ENCODE measurements around the gene NAALADL2. TPM values are rescaled to one million over a fixed set of nuclear protein-coding genes. Genes with fewer than 3 reads are reported as not detected.
"Not testable (repeated sequence)": the region's sequence is repeated elsewhere in the genome, so short reads cannot be mapped to it uniquely, and the experiment has no call there.

Gene NAALADL2
- total and polyA plus RNA-seq, 4 donors = 0.28 to 4.6 (median 3.1) TPM

DNA sequence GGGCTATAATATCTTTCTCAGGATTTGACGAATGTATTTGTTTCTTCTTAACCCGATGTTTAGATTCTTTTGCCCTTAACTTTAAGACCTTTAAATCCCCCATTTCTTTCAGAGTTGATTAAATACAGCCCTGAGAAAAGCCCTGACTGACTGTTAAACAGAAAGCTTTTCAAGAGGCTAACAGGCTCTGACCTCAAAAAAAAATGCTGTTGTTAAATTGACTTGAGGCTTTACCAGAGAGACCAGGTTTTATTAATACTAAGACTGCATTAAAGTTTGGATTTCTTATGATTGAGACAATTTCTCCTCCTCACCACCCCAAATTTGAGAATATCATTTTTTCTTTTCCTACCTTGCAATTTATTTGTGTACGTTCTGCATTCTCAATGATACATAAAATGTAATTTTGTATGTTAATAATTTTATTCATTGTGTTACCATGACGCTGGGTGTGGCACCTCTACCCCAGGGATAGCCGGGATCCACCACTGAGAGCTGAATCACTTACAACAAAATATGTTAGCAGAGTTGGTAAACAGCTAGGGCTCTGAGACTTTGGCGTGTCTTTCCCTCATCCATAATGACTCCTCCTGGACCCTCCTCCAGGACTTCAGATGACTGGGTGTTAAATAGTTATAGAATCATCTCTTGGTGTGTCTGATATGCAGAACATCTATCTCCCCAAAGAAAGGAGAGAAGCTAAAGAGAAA lies 753.5 kb downstream of the NAALADL2 start:
- Histone ChIP-seq H3K4me1 (ENCODE audit: control insufficient read depth in 4 of 4, insufficient read depth in 4 of 4, low read length in 3 of 4) (no peaks in the 10 kb centered on the region), H3K4me3 (ENCODE audit: low read depth in 1 of 3, low read length in 3 of 3) (no peak overlapping the region), H3K27me3 (ENCODE audit: control insufficient read depth in 4 of 4, insufficient read depth in 4 of 4, low read length in 3 of 4) (no peaks in the 10 kb centered on the region), H3K36me3 (ENCODE audit: control insufficient read depth in 4 of 4, insufficient read depth in 3 of 4, low read depth in 1 of 4, low read length in 3 of 4) (no peaks in the 10 kb centered on the region), H3K9ac (ENCODE audit: low read depth in 1 of 2, low read length in 2 of 2) (no peak overlapping the region), H3K9me3 (ENCODE audit: control insufficient read depth in 4 of 4, low read length in 3 of 4) (no peaks in the 10 kb centered on the region), H3K27ac (ENCODE audit: low read depth in 1 of 2, low read length in 2 of 2) (no peak overlapping the region)
- no peak for DNase-seq (ENCODE audit: low spot score)
- WGBS = 90% methylated on average over 6 of the region's 6 CpGs
- no peak for TF ChIP-seq HNF4G (IDR thresholded peaks at IDR 0.05)
- no peak for TF ChIP-seq SP1 (IDR thresholded peaks at IDR 0.05)
- no peak for TF ChIP-seq EGR1 (IDR thresholded peaks at IDR 0.05; ENCODE audit: low read depth in 2 of 2)
- no peak for TF ChIP-seq RXRA (IDR thresholded peaks at IDR 0.05)
- TF ChIP-seq HNF4A (conservative IDR thresholded peaks at IDR 0.05) = no peak
- TF ChIP-seq YY1 (IDR thresholded peaks at IDR 0.05) = no peak
- no peak for TF ChIP-seq GABPA (IDR thresholded peaks at IDR 0.05 in 1 of 2, conservative IDR thresholded peaks at IDR 0.05 in 1 of 2)
- no peak for TF ChIP-seq RAD21 (IDR thresholded peaks at IDR 0.05)
- TF ChIP-seq, protein P1, sequence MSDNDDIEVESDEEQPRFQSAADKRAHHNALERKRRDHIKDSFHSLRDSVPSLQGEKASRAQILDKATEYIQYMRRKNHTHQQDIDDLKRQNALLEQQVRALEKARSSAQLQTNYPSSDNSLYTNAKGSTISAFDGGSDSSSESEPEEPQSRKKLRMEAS (IDR thresholded peaks at IDR 0.05) = no peak
- TF ChIP-seq, protein P2, sequence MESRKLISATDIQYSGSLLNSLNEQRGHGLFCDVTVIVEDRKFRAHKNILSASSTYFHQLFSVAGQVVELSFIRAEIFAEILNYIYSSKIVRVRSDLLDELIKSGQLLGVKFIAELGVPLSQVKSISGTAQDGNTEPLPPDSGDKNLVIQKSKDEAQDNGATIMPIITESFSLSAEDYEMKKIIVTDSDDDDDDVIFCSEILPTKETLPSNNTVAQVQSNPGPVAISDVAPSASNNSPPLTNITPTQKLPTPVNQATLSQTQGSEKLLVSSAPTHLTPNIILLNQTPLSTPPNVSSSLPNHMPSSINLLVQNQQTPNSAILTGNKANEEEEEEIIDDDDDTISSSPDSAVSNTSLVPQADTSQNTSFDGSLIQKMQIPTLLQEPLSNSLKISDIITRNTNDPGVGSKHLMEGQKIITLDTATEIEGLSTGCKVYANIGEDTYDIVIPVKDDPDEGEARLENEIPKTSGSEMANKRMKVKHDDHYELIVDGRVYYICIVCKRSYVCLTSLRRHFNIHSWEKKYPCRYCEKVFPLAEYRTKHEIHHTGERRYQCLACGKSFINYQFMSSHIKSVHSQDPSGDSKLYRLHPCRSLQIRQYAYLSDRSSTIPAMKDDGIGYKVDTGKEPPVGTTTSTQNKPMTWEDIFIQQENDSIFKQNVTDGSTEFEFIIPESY (IDR thresholded peaks at IDR 0.05) = no peak
- TF ChIP-seq, protein P3, sequence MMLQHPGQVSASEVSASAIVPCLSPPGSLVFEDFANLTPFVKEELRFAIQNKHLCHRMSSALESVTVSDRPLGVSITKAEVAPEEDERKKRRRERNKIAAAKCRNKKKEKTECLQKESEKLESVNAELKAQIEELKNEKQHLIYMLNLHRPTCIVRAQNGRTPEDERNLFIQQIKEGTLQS (IDR thresholded peaks at IDR 0.05) = no peak
- no peak for TF ChIP-seq FOXA2 (IDR thresholded peaks at IDR 0.05)
- TF ChIP-seq, protein P4, sequence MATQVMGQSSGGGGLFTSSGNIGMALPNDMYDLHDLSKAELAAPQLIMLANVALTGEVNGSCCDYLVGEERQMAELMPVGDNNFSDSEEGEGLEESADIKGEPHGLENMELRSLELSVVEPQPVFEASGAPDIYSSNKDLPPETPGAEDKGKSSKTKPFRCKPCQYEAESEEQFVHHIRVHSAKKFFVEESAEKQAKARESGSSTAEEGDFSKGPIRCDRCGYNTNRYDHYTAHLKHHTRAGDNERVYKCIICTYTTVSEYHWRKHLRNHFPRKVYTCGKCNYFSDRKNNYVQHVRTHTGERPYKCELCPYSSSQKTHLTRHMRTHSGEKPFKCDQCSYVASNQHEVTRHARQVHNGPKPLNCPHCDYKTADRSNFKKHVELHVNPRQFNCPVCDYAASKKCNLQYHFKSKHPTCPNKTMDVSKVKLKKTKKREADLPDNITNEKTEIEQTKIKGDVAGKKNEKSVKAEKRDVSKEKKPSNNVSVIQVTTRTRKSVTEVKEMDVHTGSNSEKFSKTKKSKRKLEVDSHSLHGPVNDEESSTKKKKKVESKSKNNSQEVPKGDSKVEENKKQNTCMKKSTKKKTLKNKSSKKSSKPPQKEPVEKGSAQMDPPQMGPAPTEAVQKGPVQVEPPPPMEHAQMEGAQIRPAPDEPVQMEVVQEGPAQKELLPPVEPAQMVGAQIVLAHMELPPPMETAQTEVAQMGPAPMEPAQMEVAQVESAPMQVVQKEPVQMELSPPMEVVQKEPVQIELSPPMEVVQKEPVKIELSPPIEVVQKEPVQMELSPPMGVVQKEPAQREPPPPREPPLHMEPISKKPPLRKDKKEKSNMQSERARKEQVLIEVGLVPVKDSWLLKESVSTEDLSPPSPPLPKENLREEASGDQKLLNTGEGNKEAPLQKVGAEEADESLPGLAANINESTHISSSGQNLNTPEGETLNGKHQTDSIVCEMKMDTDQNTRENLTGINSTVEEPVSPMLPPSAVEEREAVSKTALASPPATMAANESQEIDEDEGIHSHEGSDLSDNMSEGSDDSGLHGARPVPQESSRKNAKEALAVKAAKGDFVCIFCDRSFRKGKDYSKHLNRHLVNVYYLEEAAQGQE (IDR thresholded peaks at IDR 0.05) = no peak
- TF ChIP-seq, protein P5, sequence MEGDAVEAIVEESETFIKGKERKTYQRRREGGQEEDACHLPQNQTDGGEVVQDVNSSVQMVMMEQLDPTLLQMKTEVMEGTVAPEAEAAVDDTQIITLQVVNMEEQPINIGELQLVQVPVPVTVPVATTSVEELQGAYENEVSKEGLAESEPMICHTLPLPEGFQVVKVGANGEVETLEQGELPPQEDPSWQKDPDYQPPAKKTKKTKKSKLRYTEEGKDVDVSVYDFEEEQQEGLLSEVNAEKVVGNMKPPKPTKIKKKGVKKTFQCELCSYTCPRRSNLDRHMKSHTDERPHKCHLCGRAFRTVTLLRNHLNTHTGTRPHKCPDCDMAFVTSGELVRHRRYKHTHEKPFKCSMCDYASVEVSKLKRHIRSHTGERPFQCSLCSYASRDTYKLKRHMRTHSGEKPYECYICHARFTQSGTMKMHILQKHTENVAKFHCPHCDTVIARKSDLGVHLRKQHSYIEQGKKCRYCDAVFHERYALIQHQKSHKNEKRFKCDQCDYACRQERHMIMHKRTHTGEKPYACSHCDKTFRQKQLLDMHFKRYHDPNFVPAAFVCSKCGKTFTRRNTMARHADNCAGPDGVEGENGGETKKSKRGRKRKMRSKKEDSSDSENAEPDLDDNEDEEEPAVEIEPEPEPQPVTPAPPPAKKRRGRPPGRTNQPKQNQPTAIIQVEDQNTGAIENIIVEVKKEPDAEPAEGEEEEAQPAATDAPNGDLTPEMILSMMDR (IDR thresholded peaks at IDR 0.05; ENCODE audit: low read depth, low read length, missing input control) = no peak
- TF ChIP-seq TAF1 (conservative IDR thresholded peaks at IDR 0.05) = no peak
- TF ChIP-seq JUND (IDR thresholded peaks at IDR 0.05) = no peak

DNA sequence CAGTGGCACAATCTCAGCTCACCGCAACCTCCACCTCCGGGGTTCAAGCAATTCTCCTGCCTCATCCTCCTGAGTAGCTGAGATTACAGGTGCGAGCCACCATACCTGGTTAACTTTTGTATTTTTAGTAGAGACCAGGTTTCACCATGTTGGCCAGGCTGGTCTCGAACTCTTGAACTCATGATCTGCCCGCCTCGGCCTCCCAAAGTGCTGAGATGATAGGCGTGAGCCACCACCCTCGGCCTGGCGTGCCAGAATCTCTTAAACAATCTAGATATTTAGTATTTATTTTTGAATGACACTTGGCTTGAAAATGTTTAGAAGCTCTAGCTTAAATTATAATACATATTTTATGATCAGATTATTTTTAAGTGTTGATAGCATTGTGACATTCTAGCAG lies 755.0 kb downstream of the NAALADL2 start:
- not testable (repeated sequence) for H3K36me3 ChIP-seq (ENCODE audit: control insufficient read depth in 4 of 4, insufficient read depth in 3 of 4, low read depth in 1 of 4, low read length in 3 of 4); DNase-seq (ENCODE audit: low spot score); H3K27ac ChIP-seq (ENCODE audit: low read depth in 1 of 2, low read length in 2 of 2); H3K4me3 ChIP-seq (ENCODE audit: low read depth in 1 of 3, low read length in 3 of 3); H3K9me3 ChIP-seq (ENCODE audit: control insufficient read depth in 4 of 4, low read length in 3 of 4); H3K27me3 ChIP-seq (ENCODE audit: control insufficient read depth in 4 of 4, insufficient read depth in 4 of 4, low read length in 3 of 4); H3K4me1 ChIP-seq (ENCODE audit: control insufficient read depth in 4 of 4, insufficient read depth in 4 of 4, low read length in 3 of 4); H3K9ac ChIP-seq (ENCODE audit: low read depth in 1 of 2, low read length in 2 of 2)
- 97% methylated on average over 9 of the region's 9 CpGs for WGBS

Data from liver (tissue), 9 donors.